Effector memory CD8-positive, alpha-beta T cell (primary cell): ENCODE measurements around the gene IL17B.

Experiments used
- ATAC-seq: fragments of 150-1000 bp; cut with Tn5 transposase; replicated peaks from 2 replicates; pipeline ENCODE4 v1.10.0; 2021; ENCODE audit warnings: mild to moderate bottlenecking, moderate library complexity
- DNase-seq, 3 experiments: peaks; one replicate each; pipeline ENCODE4 v3.0.0; 2021
- H3K27ac Mint-ChIP-seq, 2 donors: one replicate each; pipeline ENCODE4 v1.8.0; 2022; ENCODE audit warnings: mild to moderate bottlenecking in 2 of 2, mixed read lengths in 2 of 2, moderate library complexity in 2 of 2
- H3K27me3 Mint-ChIP-seq, 2 donors: one replicate each; pipeline ENCODE4 v1.8.0; 2022; ENCODE audit warnings: mixed read lengths in 2 of 2
- H3K36me3 Mint-ChIP-seq: one replicate; pipeline ENCODE4 v1.8.0; 2022; ENCODE audit warnings: mild to moderate bottlenecking, moderate library complexity, mixed read lengths; ENCODE audit not compliant: insufficient read depth
- H3K4me1 Mint-ChIP-seq, 2 donors: one replicate each; pipeline ENCODE4 v1.8.0; 2022; ENCODE audit warnings: low read depth in 2 of 2, mixed read lengths in 2 of 2
- H3K4me3 Mint-ChIP-seq, 2 donors: one replicate each; pipeline ENCODE4 v1.8.0; 2022; ENCODE audit warnings: mild to moderate bottlenecking in 2 of 2, mixed read lengths in 2 of 2, moderate library complexity in 2 of 2
- H3K9me3 Mint-ChIP-seq, 2 donors: one replicate each; pipeline ENCODE4 v1.8.0; 2022; ENCODE audit warnings: mixed read lengths in 2 of 2

The IL17B gene

DNA sequence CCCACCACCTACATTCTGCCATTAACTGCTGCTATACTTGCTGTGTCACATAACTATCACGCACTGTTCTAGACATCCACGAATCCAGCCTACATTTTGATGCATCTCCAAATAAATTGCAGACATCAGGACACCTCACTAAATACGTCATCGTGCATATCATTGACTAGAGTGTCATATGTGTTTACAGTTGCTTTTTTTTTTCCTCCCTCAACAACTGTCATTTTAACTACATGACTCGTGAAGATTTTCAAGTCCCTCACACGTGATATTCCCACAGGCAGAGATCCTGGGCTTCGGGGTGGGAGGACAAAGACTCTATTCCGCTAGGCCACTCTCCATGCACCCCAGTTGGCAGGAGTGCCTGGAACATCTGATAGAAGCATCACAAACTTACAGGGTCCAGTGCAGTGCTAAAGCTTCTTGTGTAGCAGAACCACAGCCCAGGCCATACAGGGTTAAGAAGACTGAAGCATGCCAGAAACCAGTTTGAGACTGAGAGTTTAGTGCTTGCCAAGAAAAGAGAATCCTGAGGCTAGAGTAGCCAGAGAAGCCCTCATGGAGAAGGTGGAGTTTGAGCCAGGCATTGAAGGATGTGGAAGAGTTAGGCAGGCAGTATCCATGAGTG is 20.1 kb downstream of the IL17B start:
- Mint-ChIP-seq H3K36me3 (peaks cover 26% of the 10 kb centered on the region), H3K4me1 (peaks cover 37 to 41% of the 10 kb centered on the region in 2 donors), H3K9me3 (no peaks in the 10 kb centered on the region), H3K4me3 (peak overlapping the region; percentile 95), H3K27ac (peak overlapping the region; percentile 88 to 95), H3K27me3 (no peaks in the 10 kb centered on the region)
- DNase-seq (no peak), ATAC-seq (no peak)

DNA sequence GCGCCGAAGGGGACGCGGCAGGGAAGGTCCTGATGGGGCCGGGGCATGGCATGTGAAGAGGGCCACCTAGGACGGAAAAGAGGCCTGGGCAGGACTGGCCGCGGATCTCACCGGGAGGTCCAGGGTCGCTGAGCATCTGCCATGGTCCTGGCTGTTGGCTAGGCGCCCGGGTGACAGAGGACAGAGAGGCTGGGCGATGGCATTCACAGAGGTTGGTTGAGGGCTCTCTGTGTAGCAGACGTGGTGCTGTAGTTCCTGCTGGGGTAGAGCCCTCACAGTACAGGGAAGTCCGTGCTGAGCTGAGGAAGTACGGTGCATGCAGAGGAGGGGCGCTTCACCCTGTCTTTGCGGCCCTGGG is 20.8 kb downstream of the IL17B start:
- Mint-ChIP-seq H3K4me3 (peak overlapping the region; percentile 95), H3K36me3 (peaks cover 30% of the 10 kb centered on the region), H3K27me3 (no peaks in the 10 kb centered on the region), H3K4me1 (peaks cover 37 to 41% of the 10 kb centered on the region in 2 donors), H3K9me3 (no peaks in the 10 kb centered on the region), H3K27ac (peak overlapping the region; percentile 88 to 95)
- DNase-seq (peak; percentile 16 to 26 (median 23)), ATAC-seq (peak; percentile 34)

DNA sequence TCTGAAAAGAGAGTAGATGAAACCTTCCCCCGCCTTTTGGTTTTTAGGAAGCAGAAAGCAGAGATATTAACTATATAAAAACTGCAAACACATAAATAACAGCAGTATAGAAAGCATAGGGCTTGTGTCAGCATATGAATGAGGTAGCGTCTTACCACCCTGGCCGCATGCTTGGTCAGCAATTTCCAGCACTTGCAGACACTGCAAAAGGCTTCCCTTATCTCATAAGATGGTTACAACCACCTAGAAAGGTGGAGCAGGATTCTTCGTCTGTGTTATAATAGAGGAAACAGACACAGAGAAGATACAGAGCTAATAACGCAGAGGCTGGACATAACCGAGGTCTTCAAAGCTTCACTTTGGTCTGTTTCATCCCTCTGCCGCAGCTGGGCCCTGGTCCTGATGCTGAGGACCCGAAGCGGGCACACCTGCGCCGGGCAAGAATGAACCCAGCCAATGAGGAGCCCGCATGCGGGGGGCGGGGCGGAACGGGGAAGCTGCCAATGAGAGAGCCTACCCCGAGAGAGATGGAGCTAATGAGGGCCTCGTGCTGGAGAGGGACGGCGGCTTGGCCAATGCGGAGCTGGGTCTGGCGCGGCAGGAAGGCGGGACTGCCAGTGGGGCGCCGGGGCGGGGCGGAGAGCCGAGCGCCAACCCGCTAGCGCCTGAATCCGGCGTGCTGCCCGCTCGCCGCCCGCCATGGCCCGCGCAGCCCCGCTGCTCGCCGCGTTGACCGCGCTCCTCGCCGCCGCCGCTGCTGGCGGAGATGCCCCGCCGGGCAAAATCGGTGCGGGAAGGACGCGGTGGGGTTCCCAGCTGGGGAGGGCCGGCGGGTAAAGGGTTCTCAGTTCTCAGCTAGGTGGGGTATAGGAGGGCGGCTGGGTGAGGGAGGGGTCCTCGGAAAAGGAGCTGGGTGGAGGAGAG is 21.5 kb downstream of the IL17B start, which contains the start of gene PCYOX1L:
Gene PCYOX1L, plus strand, starts transcription at position 677 of the 924 bp plus-strand sequence. Its CDS starts 23 bp downstream, at position 700.
- H3K4me3 Mint-ChIP-seq = peak within 1 kb of the TSS; percentile 95
- H3K36me3 Mint-ChIP-seq = peaks cover 36% of the 10 kb centered on the region
- H3K27ac Mint-ChIP-seq = peak within 1 kb of the TSS; percentile 88 to 95
- H3K27me3 Mint-ChIP-seq = no peaks in the 10 kb centered on the region
- ATAC-seq = peak; percentile 96
- H3K4me1 Mint-ChIP-seq = peaks cover 35 to 43% of the 10 kb centered on the region in 2 donors
- DNase-seq = peak; percentile 86 to 97 (median 90)
- no peaks in the 10 kb centered on the region for H3K9me3 Mint-ChIP-seq

DNA sequence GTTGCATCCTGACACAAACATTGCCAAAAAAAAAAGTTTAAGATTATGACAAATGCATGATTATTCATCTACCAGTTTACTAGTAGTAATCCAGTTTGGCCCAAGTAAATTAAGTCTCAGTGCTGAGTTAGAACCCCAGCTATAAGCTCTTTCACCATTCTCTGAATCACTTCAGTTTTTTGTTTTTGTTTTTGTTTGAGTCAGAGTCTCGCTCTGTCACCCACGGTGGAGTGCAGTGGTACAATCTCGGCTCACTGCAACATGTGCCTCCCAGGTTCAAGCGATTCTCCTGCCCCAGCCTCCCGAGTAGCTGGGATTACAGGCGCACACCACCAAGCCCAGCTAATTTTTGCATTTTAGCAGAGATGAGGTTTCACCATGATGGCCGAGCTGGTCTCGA is 22.7 kb downstream of the IL17B start:
- H3K9me3 Mint-ChIP-seq = no peaks in the 10 kb centered on the region
- no peak for ATAC-seq
- no peaks in the 10 kb centered on the region for H3K27me3 Mint-ChIP-seq
- no peak overlapping the region for H3K4me3 Mint-ChIP-seq
- no peak for DNase-seq
- H3K4me1 Mint-ChIP-seq = peaks cover 35 to 49% of the 10 kb centered on the region in 2 donors
- no peak overlapping the region for H3K27ac Mint-ChIP-seq
- peaks cover 46% of the 10 kb centered on the region for H3K36me3 Mint-ChIP-seq

DNA sequence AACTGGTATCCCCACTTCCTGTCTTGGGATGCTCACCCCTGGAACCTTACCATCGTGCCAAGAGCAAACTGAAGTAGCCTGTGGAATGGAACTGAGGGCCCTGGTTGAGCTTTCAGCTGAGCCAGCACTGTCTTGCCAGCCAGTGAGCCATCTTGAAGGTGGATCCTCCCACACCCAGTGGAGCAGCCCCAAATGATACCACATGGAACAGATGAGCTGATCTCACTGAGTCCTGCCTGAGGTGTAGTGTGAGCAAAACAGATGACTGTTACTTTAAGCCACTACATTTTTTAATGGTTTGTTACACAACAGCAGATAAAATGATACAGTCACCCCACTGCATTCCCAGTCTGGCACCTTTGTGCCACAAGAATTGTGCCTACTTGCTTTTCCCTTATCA is 23.4 kb downstream of the IL17B start:
- peaks cover 53% of the 10 kb centered on the region for H3K36me3 Mint-ChIP-seq
- no peak for ATAC-seq
- peaks cover 33 to 46% of the 10 kb centered on the region in 2 donors for H3K4me1 Mint-ChIP-seq
- DNase-seq = no peak
- H3K27me3 Mint-ChIP-seq = no peaks in the 10 kb centered on the region
- no peak overlapping the region for H3K27ac Mint-ChIP-seq
- H3K9me3 Mint-ChIP-seq = no peaks in the 10 kb centered on the region
- no peak overlapping the region for H3K4me3 Mint-ChIP-seq

DNA sequence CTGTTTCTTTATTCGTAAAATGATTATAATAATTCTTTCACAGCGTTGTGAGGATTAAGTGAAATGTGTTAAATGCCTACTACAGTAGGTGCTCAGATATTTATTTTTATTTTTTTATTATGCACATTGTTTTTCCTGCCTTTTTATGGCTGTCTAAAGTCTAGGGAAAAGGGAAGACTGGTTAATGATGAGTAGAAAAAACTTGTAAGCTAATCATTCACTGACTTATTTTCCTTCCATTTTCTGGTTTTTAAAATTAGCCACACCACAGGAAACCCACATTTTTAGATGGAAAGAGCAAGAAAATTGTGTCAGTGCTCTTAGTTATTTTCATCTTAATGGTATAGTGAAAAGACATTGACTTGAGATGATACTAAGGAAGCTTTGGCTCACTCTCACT is 25.2 kb downstream of the IL17B start:
- no peaks in the 10 kb centered on the region for H3K27me3 Mint-ChIP-seq
- no peak for ATAC-seq
- peaks cover 26 to 42% of the 10 kb centered on the region in 2 donors for H3K4me1 Mint-ChIP-seq
- no peaks in the 10 kb centered on the region for H3K9me3 Mint-ChIP-seq
- no peak overlapping the region for H3K27ac Mint-ChIP-seq
- H3K4me3 Mint-ChIP-seq = no peak overlapping the region
- no peak for DNase-seq
- H3K36me3 Mint-ChIP-seq = peaks cover 65% of the 10 kb centered on the region

DNA sequence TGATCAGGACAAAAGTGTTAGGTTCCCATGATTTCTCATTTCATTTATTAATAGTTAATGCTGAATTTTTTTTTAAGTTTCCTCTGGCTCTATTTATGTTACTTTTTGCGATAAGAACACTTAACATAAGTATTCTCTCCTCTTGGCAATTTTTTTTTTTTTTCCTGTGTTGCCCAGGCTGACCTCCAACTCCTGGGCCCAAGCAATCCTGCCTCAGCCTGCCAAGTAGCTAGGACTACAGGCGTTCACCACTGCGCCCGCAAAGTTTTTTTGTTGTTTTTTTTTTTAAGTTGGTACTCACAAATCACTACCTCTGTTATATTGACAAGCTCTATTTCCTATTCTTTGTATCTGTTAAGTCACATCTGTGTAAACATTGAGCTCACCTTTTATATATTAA is 26.9 kb downstream of the IL17B start:
- peak overlapping the region in 1 of 2 donors; percentile 90 for H3K27ac Mint-ChIP-seq
- H3K4me3 Mint-ChIP-seq = no peak overlapping the region
- no peak for ATAC-seq
- H3K4me1 Mint-ChIP-seq = peaks cover 27 to 45% of the 10 kb centered on the region in 2 donors
- H3K36me3 Mint-ChIP-seq = peaks cover 71% of the 10 kb centered on the region
- no peaks in the 10 kb centered on the region for H3K9me3 Mint-ChIP-seq
- DNase-seq = no peak
- H3K27me3 Mint-ChIP-seq = no peaks in the 10 kb centered on the region

DNA sequence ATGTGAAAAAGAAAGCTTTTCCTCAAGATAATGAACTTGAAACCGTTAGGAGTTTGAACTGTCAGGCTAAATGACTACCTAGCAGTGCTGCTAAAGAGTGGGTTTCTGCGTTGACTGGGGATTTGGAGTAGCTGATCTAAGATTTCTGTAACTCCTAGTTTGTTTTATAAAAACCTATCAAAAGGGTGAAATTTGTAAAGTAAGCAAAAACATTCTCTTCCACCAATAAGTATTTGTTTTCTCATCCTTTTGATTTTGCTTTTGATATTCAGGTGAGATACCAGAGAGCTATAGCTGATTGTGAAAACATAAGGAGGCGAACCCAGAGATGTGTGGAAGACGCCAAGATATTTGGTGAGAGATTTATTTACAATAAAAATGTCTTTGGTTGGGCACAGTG is 29.7 kb downstream of the IL17B start:
- Mint-ChIP-seq H3K4me1 (peaks cover 39 to 59% of the 10 kb centered on the region in 2 donors), H3K27me3 (no peaks in the 10 kb centered on the region), H3K36me3 (peaks cover 65% of the 10 kb centered on the region), H3K27ac (peak overlapping the region in 1 of 2 donors; percentile 69), H3K4me3 (peak overlapping the region; percentile 61 to 91), H3K9me3 (peaks cover 2 to 7% of the 10 kb centered on the region in 2 donors)
- ATAC-seq (no peak), DNase-seq (no peak)

DNA sequence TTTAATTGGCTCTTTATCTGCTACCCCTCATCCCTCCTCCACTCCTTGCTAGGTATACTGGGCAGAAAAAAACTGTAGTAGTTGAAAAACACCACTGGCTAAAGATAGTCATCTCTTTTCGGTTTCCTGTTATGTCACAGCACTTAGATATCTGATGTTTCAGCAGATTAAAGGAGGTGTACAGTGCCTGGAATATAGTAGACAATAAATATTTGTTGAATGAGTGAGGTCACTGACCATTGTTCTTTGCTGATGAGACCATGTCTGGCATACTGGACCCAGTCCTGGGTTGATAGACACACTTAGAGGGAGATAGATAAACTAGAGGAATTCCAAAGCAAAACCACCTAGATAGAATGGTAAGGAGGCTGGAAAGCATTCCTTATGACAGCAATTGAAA is 30.6 kb downstream of the IL17B start:
- Mint-ChIP-seq H3K27me3 (no peaks in the 10 kb centered on the region), H3K36me3 (peaks cover 63% of the 10 kb centered on the region), H3K4me3 (peak overlapping the region; percentile 61 to 91), H3K9me3 (peaks cover 2 to 7% of the 10 kb centered on the region in 2 donors), H3K4me1 (peaks cover 43 to 60% of the 10 kb centered on the region in 2 donors), H3K27ac (peak overlapping the region; percentile 69 to 73)
- ATAC-seq (peak; percentile 48), DNase-seq (no peak)

DNA sequence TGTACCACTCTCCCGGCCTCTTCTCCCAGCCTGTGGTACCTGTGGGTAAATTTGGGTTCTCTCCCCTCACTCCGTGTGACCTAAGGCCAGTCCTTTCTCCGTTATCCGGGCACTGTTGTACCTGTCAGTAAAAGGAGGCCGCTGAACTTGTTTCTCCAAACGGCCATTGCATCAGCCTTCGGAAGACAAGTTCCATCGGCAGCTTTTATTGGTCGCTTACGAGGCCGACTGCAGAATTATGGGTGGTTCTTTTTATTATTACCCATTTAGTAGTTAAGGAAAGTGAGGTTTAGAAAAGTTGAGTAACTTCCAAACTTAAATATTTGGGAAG is 33.2 kb downstream of the IL17B start:
- Mint-ChIP-seq H3K9me3 (peaks cover 2 to 7% of the 10 kb centered on the region in 2 donors), H3K4me1 (peaks cover 43 to 52% of the 10 kb centered on the region in 2 donors), H3K27ac (peak overlapping the region; percentile 94 to 97), H3K27me3 (no peaks in the 10 kb centered on the region), H3K4me3 (peak overlapping the region; percentile 91 to 92), H3K36me3 (peaks cover 39% of the 10 kb centered on the region)
- DNase-seq = no peak
- ATAC-seq = peak; percentile 3

DNA sequence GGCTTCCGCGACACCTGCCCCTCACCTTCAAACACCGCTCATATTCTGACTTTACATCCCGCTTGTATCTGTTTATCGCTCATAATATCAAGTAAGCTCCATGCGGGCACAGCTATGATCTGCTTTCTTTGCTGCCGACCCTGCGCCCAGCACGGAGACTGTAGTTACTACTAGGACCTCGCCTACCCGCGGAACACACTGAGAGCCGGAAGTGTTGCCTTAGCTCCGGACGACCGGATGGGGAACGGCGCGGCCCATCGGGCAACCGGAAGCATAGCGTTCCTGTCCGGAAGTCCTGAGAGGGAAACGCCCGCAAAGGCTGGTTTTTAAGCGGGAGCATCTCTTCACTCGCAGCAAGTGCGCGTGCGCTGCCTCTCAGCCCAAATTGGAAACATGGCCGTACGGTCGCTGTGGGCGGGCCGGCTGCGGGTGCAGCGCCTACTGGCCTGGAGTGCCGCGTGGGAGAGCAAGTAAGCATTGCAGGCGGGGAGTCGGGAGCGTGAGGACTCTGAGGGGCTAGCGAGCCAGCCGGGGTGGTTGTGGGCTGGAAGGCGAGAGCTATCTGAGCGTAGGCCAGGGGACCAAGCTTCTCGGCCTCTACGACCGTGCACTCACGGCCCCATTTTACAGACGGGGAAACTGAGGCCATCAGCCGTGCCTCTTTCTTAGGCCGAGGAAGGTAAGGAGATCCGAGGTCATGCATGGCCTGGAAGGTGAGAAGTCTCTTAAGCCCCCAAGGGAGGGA is 33.8 kb downstream of the IL17B start, which contains the start of gene GRPEL2:
Gene GRPEL2, plus strand, starts transcription at position 353 of the 745 bp plus-strand sequence. Its CDS starts 41 bp downstream, at position 394.
- H3K27ac Mint-ChIP-seq = peak within 1 kb of the TSS; percentile 94 to 97
- no peaks in the 10 kb centered on the region for H3K27me3 Mint-ChIP-seq
- peak within 1 kb of the TSS; percentile 91 to 92 for H3K4me3 Mint-ChIP-seq
- peaks cover 2 to 7% of the 10 kb centered on the region in 2 donors for H3K9me3 Mint-ChIP-seq
- H3K4me1 Mint-ChIP-seq = peaks cover 41 to 48% of the 10 kb centered on the region in 2 donors
- peaks cover 34% of the 10 kb centered on the region for H3K36me3 Mint-ChIP-seq
- peak; percentile 69 to 73 (median 70) for DNase-seq
- peak; percentile 69 for ATAC-seq

DNA sequence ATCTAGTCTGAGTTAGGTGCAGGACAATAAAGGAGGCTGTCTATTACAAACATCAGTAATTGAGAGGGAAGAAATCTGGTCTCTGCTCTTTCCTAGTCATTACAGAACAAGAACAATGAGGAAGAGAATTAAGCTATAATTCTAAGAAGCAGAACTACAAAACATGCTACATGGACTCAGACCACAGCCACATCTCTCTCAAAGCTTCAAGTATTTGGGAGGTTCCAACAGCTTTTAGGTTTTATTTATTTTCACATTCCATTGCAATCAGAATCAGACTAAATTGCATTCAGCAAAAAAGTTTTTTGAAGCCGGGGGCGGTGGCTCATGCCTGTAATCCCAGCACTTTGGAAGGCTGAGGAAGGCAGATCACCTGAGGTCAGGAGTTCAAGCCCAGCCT is 34.9 kb downstream of the IL17B start:
- Mint-ChIP-seq H3K27ac (peak overlapping the region in 1 of 2 donors; percentile 97), H3K9me3 (peaks cover 2 to 7% of the 10 kb centered on the region in 2 donors), H3K4me3 (no peak overlapping the region), H3K36me3 (peaks cover 22% of the 10 kb centered on the region), H3K27me3 (no peaks in the 10 kb centered on the region), H3K4me1 (peaks cover 38 to 41% of the 10 kb centered on the region in 2 donors)
- ATAC-seq (no peak), DNase-seq (no peak)

DNA sequence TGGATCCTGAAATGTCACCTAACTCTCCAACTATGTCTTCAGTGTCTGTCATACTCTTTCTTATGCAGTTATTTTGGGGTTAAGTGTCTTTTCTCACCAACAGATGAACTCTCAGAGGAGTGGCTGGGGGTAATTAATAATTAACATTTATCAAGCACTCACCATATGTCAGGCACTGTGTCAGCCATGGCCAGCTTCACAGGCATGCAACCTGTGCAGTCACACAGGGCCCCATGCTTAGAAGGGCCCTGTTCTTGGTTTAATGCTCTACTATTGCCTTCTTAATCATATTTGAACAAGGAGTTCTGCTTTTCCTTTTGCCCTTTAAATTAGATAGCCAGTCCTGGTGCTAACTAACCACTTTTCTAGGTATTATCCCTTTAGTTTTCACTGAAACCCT is 37.2 kb downstream of the IL17B start:
- Mint-ChIP-seq H3K27ac (no peak overlapping the region), H3K36me3 (peaks cover 9% of the 10 kb centered on the region), H3K9me3 (peaks cover 2 to 7% of the 10 kb centered on the region in 2 donors), H3K4me1 (peaks cover 19 to 23% of the 10 kb centered on the region in 2 donors), H3K27me3 (peaks cover 0 to 6% of the 10 kb centered on the region in 2 donors), H3K4me3 (no peak overlapping the region)
- no peak for ATAC-seq
- no peak for DNase-seq
